Large intestine (tissue), 3 donors: ENCODE results near the gene P3H3. TPM values are rescaled to one million over a fixed set of nuclear protein-coding genes. Genes with fewer than 3 reads are reported as not detected.

Experiments used
- DNase-seq, 2 donors: peaks; one replicate each; pipeline versions ENCODE4 v3.0.0 to v3.0.0-alpha.2; 2013
- H3K27ac ChIP-seq: one replicate; pipeline ENCODE4 v1.5.1; 2013; ENCODE audit warnings: low read length
- H3K27me3 ChIP-seq: 2 replicates; pipeline ENCODE4 v1.6.1; 2013; ENCODE audit warnings: low read length; ENCODE audit not compliant: control insufficient read depth, insufficient read depth
- H3K36me3 ChIP-seq: 2 replicates; pipeline ENCODE4 v1.6.1; 2013; ENCODE audit warnings: low read length; ENCODE audit not compliant: control insufficient read depth, insufficient read depth
- H3K4me1 ChIP-seq: one replicate; pipeline ENCODE4 v1.6.1; 2013; ENCODE audit warnings: low read length; ENCODE audit not compliant: control insufficient read depth, insufficient read depth
- H3K4me3 ChIP-seq: one replicate; pipeline ENCODE4 v1.5.1; 2013; ENCODE audit warnings: low read length
- H3K9me3 ChIP-seq: one replicate; pipeline ENCODE4 v1.6.1; 2013; ENCODE audit warnings: mild to moderate bottlenecking, low read depth, low read length, moderate library complexity; ENCODE audit not compliant: control insufficient read depth
- WGBS: methylation state at CpG from one replicate; pipeline ENCODE4 v1.1.5; 2013; ENCODE audit warnings: low lambda C conversion rate; ENCODE audit not compliant: insufficient coverage; 5-methylcytosine and 5-hydroxymethylcytosine counted together
- polyA plus RNA-seq: library from polyadenylated mRNA; unstranded; fragments of 120-200 nt; gene quantifications from one replicate; pipeline ENCODE4 v1.2.1, GENCODE V29; 2013

P3H3 gene
- polyA plus RNA-seq, 1 donor, result 15.6 TPM

DNA sequence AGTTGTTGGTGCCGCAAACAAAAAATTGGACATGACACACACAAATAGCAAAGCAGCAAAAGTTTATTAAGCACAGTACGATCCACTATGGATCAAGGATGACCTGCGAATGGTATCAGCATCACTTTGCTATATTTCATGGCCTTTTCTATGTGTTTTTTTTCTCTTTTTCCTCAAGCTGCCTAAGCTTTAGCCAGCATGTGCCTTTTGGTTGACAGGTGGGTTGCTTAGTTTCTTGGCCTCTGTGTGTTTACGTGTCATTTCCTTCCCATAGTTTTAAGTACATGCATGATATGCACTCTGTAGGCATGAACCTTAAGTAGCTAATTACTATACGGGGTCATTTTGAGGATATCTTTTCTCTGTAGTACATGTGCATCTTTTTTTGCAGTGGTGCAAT is 29.1 kb upstream of the P3H3 start:
- WGBS, result 100% methylated on average over 1 of the region's 5 CpGs
- Histone ChIP-seq H3K36me3 (no peaks in the 10 kb centered on the region), H3K27ac (no peak overlapping the region), H3K4me1 (no peaks in the 10 kb centered on the region), H3K27me3 (no peaks in the 10 kb centered on the region), H3K9me3 (no peaks in the 10 kb centered on the region), H3K4me3 (no peak overlapping the region)
- DNase-seq, result no peak

DNA sequence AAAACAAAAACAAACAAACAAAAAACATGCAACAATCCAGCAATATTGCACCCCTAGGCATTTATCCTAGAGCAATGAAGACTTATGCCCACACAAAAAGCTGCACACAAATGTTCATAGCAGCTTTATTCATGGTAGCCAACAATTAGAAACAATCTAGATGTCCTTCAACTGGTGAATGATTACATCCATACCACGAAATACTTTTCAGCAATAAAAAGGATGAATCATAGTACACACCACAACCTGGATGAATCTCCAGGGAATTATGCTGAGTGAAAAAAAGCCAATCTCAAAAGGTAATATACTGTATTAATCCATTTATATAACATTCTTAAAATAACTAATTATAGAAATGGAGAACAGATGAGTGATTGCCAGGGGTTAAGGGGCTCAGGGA is 21.0 kb upstream of the P3H3 start:
- 50% methylated on average over 1 of the region's 1 CpG for WGBS
- Histone ChIP-seq H3K27me3 (peaks cover 2% of the 10 kb centered on the region), H3K27ac (no peak overlapping the region), H3K9me3 (no peaks in the 10 kb centered on the region), H3K4me1 (no peaks in the 10 kb centered on the region), H3K4me3 (no peak overlapping the region), H3K36me3 (no peaks in the 10 kb centered on the region)
- no peak for DNase-seq

- H3K4me1 ChIP-seq, result no peaks in the 10 kb centered on the region
- H3K36me3 ChIP-seq, result no peaks in the 10 kb centered on the region
- no peak overlapping the region for H3K27ac ChIP-seq
- no peaks in the 10 kb centered on the region for H3K9me3 ChIP-seq
- no peak for DNase-seq
- no peak overlapping the region for H3K4me3 ChIP-seq
- H3K27me3 ChIP-seq, result peaks cover 3% of the 10 kb centered on the region
- no CpG with 5 or more reads among the region's 10 CpGs for WGBS
Measured at GRCh38 chr12:6809056-6809455, 19.2 kb upstream of the P3H3 start.

DNA sequence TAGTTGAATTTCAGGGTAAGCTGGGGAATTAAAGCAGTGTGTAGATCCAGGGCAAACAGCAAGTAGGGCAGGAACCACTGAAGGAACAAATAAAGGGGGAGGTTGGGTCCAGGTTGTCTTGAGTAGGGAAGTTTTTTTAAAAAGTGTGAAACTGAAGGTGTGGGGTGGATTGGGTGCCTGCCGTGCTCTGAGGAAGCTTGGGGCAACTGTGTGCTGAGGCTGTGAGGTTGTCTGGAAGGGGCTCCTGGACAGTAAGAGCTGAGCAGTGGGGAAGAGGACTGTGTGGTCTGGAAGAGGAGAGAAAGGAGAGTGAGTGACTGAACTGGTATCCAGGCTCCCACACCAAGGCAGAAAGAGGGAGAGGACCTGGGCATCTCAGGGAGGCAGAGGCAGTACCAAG is 17.4 kb upstream of the P3H3 start:
- no peaks in the 10 kb centered on the region for H3K9me3 ChIP-seq

GRCh38 chr12:6813363-6813762 is 14.8 kb upstream of the P3H3 start:
- Histone ChIP-seq H3K27ac (no peak overlapping the region), H3K27me3 (peaks cover 11% of the 10 kb centered on the region), H3K4me3 (no peak overlapping the region), H3K9me3 (no peaks in the 10 kb centered on the region), H3K4me1 (no peaks in the 10 kb centered on the region), H3K36me3 (no peaks in the 10 kb centered on the region)
- WGBS, result 88% methylated on average over 1 of the region's 4 CpGs
- peak in 1 of 2 donors; percentile 0 for DNase-seq

More for the DNA sequence above, 17.4 kb upstream of the P3H3 start:
- no peak overlapping the region for H3K4me3 ChIP-seq
- H3K27me3 ChIP-seq, result peaks cover 11% of the 10 kb centered on the region
- no peaks in the 10 kb centered on the region for H3K36me3 ChIP-seq
- DNase-seq, result no peak
- no peaks in the 10 kb centered on the region for H3K4me1 ChIP-seq
- no CpG with 5 or more reads among the region's 1 CpG for WGBS
- no peak overlapping the region for H3K27ac ChIP-seq

GRCh38 chr12:6816598-6816997 is 11.6 kb upstream of the P3H3 start:
- DNase-seq, result peak in 1 of 2 donors; percentile 1
- Histone ChIP-seq H3K27me3 (peaks cover 19% of the 10 kb centered on the region), H3K4me1 (peaks cover 7% of the 10 kb centered on the region), H3K36me3 (no peaks in the 10 kb centered on the region), H3K9me3 (no peaks in the 10 kb centered on the region), H3K27ac (no peak overlapping the region), H3K4me3 (no peak overlapping the region)
- WGBS, result no CpG with 5 or more reads among the region's 3 CpGs

DNA sequence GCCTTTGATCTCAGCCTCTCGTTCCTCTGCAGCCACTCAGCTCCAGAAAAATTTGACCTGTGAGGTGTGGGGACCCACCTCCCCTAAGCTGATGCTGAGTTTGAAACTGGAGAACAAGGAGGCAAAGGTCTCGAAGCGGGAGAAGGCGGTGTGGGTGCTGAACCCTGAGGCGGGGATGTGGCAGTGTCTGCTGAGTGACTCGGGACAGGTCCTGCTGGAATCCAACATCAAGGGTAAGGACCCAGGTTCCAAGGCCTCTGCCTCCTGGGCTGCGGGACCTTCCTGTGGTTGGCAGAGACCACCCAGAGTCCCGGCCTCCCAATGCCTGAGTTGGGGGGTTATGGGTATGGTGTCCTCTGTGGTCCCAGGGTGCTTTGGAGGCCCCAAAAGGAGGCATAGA is 11.1 kb upstream of the P3H3 start:
- Histone ChIP-seq H3K27ac (no peak overlapping the region), H3K36me3 (no peaks in the 10 kb centered on the region), H3K27me3 (peaks cover 24% of the 10 kb centered on the region), H3K9me3 (no peaks in the 10 kb centered on the region), H3K4me1 (peaks cover 11% of the 10 kb centered on the region), H3K4me3 (no peak overlapping the region)
- WGBS, result 83% methylated on average over 1 of the region's 8 CpGs
- DNase-seq, result peak in 1 of 2 donors; percentile 1

GRCh38 chr12:6817662-6818157 is 10.5 kb upstream of the P3H3 start:
- Histone ChIP-seq H3K4me1 (peaks cover 15% of the 10 kb centered on the region), H3K4me3 (no peak overlapping the region), H3K27me3 (peaks cover 30% of the 10 kb centered on the region), H3K27ac (no peak overlapping the region), H3K36me3 (no peaks in the 10 kb centered on the region), H3K9me3 (no peaks in the 10 kb centered on the region)
- DNase-seq, result peak in 1 of 2 donors; percentile 1
- 100% methylated on average over 4 of the region's 20 CpGs for WGBS

DNA sequence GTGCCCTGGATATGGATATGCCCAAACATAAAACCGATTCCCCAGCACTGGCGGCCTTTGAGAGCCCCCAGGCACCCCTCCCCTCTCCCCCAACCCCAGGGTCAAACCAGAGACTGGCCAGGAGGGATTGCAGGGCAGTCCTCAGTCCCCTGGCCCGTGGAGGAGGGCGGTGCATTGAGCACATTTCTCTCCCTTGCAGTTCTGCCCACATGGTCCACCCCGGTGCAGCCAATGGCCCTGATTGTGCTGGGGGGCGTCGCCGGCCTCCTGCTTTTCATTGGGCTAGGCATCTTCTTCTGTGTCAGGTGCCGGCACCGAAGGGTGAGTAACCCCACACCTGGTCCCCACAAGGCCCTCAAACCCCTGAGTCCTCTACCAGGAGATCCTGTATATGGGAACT is 10.0 kb upstream of the P3H3 start:
- no CpG with 5 or more reads among the region's 10 CpGs for WGBS
- peak in 1 of 2 donors; percentile 3 for DNase-seq

DNA sequence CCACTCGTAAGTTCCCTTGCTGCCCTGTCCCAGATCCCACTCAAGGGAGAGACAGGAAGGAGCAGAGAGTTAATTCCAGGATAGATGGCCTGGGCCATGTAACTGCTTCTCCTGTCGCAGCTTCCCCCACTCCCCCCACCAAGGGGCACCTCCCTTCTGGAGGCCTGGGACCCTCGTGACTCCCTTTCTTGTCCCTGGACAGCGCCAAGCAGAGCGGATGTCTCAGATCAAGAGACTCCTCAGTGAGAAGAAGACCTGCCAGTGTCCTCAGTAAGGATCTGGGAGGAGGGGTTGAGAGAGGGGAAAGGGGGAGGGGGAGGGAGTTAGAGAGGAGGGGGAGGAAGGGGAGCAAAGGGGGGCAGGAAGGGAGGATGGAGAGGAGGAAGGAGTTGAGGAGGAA is 9.6 kb upstream of the P3H3 start:
- Histone ChIP-seq H3K36me3 (no peaks in the 10 kb centered on the region), H3K27me3 (peaks cover 35% of the 10 kb centered on the region), H3K4me3 (no peak overlapping the region), H3K4me1 (peaks cover 15% of the 10 kb centered on the region), H3K9me3 (no peaks in the 10 kb centered on the region), H3K27ac (no peak overlapping the region)
- WGBS, result no CpG with 5 or more reads among the region's 5 CpGs
- DNase-seq, result peak in 1 of 2 donors; percentile 1

More for the DNA sequence above, 10.0 kb upstream of the P3H3 start:
- no peak overlapping the region for H3K27ac ChIP-seq
- no peak overlapping the region for H3K4me3 ChIP-seq
- H3K27me3 ChIP-seq, result peaks cover 33% of the 10 kb centered on the region
- peaks cover 15% of the 10 kb centered on the region for H3K4me1 ChIP-seq
- H3K36me3 ChIP-seq, result no peaks in the 10 kb centered on the region
- no peaks in the 10 kb centered on the region for H3K9me3 ChIP-seq
